GM23338 (cell line): ENCODE results near the gene PTCH2. TPM values are rescaled to one million over a fixed set of nuclear protein-coding genes. Genes with fewer than 3 reads are reported as not detected.

Experiments used
- ATAC-seq: fragments of 200-7000 bp; cut with Tn5 transposase; 3 replicates; pipeline ENCODE4 v1.9.1; 2020
- DNase-seq: peaks from one replicate; pipeline ENCODE4 v3.0.0-alpha.2; 2015; ENCODE audit warnings: low spot score
- H2AFZ ChIP-seq: fragments of 200-600 bp; sonication (generic); 2 replicates; pipeline ENCODE4 v1.8.0; 2016; ENCODE audit warnings: antibody characterized with exemption, mild to moderate bottlenecking, moderate library complexity
- H3F3A ChIP-seq: fragments of 200-600 bp; sonication (generic); replicated peaks from 2 replicates; pipeline ENCODE4 v1.8.0; 2017; ENCODE audit warnings: antibody characterized with exemption, mixed run types, low read depth
- H3K27ac ChIP-seq: fragments of 200-600 bp; sonication (generic); 2 replicates; pipeline ENCODE4 v1.6.1; 2016; ENCODE audit warnings: low read depth
- H3K27me3 ChIP-seq: fragments of 200-600 bp; sonication (generic); 2 replicates; pipeline ENCODE4 v1.8.0; 2016; ENCODE audit warnings: mild to moderate bottlenecking, mixed run types, moderate library complexity; ENCODE audit not compliant: insufficient read depth
- H3K36me3 ChIP-seq: fragments of 200-600 bp; sonication (generic); 2 replicates; pipeline ENCODE4 v1.8.0; 2016; ENCODE audit warnings: mild to moderate bottlenecking; ENCODE audit not compliant: insufficient read depth
- H3K4me1 ChIP-seq: fragments of 200-600 bp; sonication (generic); 2 replicates; pipeline ENCODE4 v1.8.0; 2016; ENCODE audit warnings: mild to moderate bottlenecking, moderate library complexity; ENCODE audit not compliant: insufficient read depth
- H3K4me2 ChIP-seq: fragments of 200-600 bp; sonication (generic); 2 replicates; pipeline ENCODE4 v1.7.1; 2017; ENCODE audit warnings: mixed run types
- H3K4me3 ChIP-seq: fragments of 200-600 bp; sonication (generic); 2 replicates; pipeline ENCODE4 v1.6.1; 2016; ENCODE audit warnings: mixed run types
- H3K79me2 ChIP-seq: fragments of 200-600 bp; sonication (generic); replicated peaks from 2 replicates; pipeline ENCODE4 v1.8.0; 2017; ENCODE audit warnings: mild to moderate bottlenecking; ENCODE audit not compliant: insufficient read depth
- H3K9me2 ChIP-seq: fragments of 200-600 bp; sonication (generic); 2 replicates; pipeline ENCODE4 v1.8.0; 2017; ENCODE audit not compliant: insufficient read depth
- H4K20me1 ChIP-seq: fragments of 200-600 bp; sonication (generic); replicated peaks from 2 replicates; pipeline ENCODE4 v1.8.0; 2017; ENCODE audit warnings: mild to moderate bottlenecking; ENCODE audit not compliant: insufficient read depth
- H3K27ac Mint-ChIP-seq: 2 replicates; pipeline ENCODE4 v1.8.0; 2020; ENCODE audit warnings: inconsistent platforms, mild to moderate bottlenecking, moderate library complexity, mixed read lengths
- H3K27me3 Mint-ChIP-seq: 3 replicates; pipeline ENCODE4 v1.8.0; 2022; ENCODE audit warnings: low read depth, mild to moderate bottlenecking, moderate library complexity, mixed read lengths, inconsistent platforms; ENCODE audit not compliant: insufficient read depth, poor library complexity
- H3K36me3 Mint-ChIP-seq: 3 replicates; pipeline ENCODE4 v1.8.0; 2021; ENCODE audit warnings: low read depth, mild to moderate bottlenecking, inconsistent platforms, moderate library complexity, mixed read lengths
- H3K4me1 Mint-ChIP-seq: 3 replicates; pipeline ENCODE4 v1.8.0; 2020; ENCODE audit warnings: mild to moderate bottlenecking, inconsistent platforms, mixed read lengths
- H3K4me3 Mint-ChIP-seq: 3 replicates; pipeline ENCODE4 v1.8.0; 2021; ENCODE audit warnings: moderate library complexity, mild to moderate bottlenecking, inconsistent platforms, mixed read lengths
- H3K9me3 Mint-ChIP-seq: 3 replicates; pipeline ENCODE4 v1.8.0; 2020; ENCODE audit warnings: moderate library complexity, mild to moderate bottlenecking, inconsistent platforms, mixed read lengths
- CREB1 ChIP-seq: fragments of 250-450 bp; sonication (Bioruptor Pico); IDR thresholded peaks from 2 replicates; pipeline ENCODE4 v1.5.0; 2020; ENCODE audit warnings: low read depth, mild to moderate bottlenecking, moderate library complexity
- CTCF ChIP-seq, 2 experiments: fragments of 200-600 bp in 1 of 2; sonication (generic) in 1 of 2; conservative IDR thresholded peaks; 2 replicates each; pipeline versions ENCODE4 v1.5.1 to v1.6.1; 2016 to 2017; ENCODE audit warnings: antibody characterized with exemption in 2 of 2, low read depth in 2 of 2, mild to moderate bottlenecking in 2 of 2, moderate library complexity in 1 of 2
- EZH2 ChIP-seq: fragments of 200-600 bp; sonication (generic); IDR thresholded peaks from one replicate; pipeline ENCODE4 v1.8.0; 2017; ENCODE audit warnings: antibody characterized with exemption, mild to moderate bottlenecking, low read depth; ENCODE audit not compliant: unreplicated experiment
- EZH2phosphoT487 ChIP-seq: fragments of 200-600 bp; sonication (generic); IDR thresholded peaks from one replicate; pipeline ENCODE4 v1.8.1; 2018; ENCODE audit warnings: antibody characterized with exemption; ENCODE audit not compliant: unreplicated experiment
- JUNB ChIP-seq: IDR thresholded peaks from one replicate; pipeline ENCODE4 v1.6.1; 2016; ENCODE audit warnings: antibody characterized with exemption; ENCODE audit not compliant: unreplicated experiment
- POLR2AphosphoS5 ChIP-seq: IDR thresholded peaks from 2 replicates; pipeline ENCODE4 v1.6.1; 2016; ENCODE audit warnings: antibody characterized with exemption, low read depth
- STAT1 ChIP-seq: IDR thresholded peaks from one replicate; pipeline ENCODE4 v1.6.1; 2016; ENCODE audit warnings: antibody characterized with exemption; ENCODE audit not compliant: unreplicated experiment
- ZNF114 ChIP-seq: fragments of 250-450 bp; sonication (Bioruptor Pico); IDR thresholded peaks from 2 replicates; pipeline ENCODE4 v1.5.0; 2020; ENCODE audit warnings: mild to moderate bottlenecking, moderate library complexity
- ZNF331 ChIP-seq: fragments of 250-450 bp; sonication (Bioruptor Pico); IDR thresholded peaks from 2 replicates; pipeline ENCODE4 v1.5.0; 2020; ENCODE audit warnings: low read depth, mild to moderate bottlenecking, moderate library complexity
- polyA plus RNA-seq: library from polyadenylated mRNA; unstranded; fragments of >200 nt; fragmentation: Nextera tagmentation; extraction: Ambion mirVana; gene quantifications from 2 replicates; pipeline ENCODE4 v1.2.1, GENCODE V29; 2016
- total RNA-seq: library from RNA; depleted of rRNA; stranded (reverse); fragments of >200 nt; shearing (Covaris generic); gene quantifications from 2 replicates; pipeline ENCODE4 v1.2.3, GENCODE V29; 2014

PTCH2 gene
- total and polyA plus RNA-seq, 2 experiments from 2014 or later, result 0.63 to 0.74 TPM

- H3K27ac Mint-ChIP-seq, result no peak overlapping the region; the same call in 1 of the 2 replicates
- H3K4me3 ChIP-seq, result peak overlapping the region; percentile 73
- peak overlapping the region; percentile 92 for H3K4me2 ChIP-seq
Observed at GRCh38 chr1:44786841-44787426, 56.1 kb downstream of the PTCH2 start.

DNA sequence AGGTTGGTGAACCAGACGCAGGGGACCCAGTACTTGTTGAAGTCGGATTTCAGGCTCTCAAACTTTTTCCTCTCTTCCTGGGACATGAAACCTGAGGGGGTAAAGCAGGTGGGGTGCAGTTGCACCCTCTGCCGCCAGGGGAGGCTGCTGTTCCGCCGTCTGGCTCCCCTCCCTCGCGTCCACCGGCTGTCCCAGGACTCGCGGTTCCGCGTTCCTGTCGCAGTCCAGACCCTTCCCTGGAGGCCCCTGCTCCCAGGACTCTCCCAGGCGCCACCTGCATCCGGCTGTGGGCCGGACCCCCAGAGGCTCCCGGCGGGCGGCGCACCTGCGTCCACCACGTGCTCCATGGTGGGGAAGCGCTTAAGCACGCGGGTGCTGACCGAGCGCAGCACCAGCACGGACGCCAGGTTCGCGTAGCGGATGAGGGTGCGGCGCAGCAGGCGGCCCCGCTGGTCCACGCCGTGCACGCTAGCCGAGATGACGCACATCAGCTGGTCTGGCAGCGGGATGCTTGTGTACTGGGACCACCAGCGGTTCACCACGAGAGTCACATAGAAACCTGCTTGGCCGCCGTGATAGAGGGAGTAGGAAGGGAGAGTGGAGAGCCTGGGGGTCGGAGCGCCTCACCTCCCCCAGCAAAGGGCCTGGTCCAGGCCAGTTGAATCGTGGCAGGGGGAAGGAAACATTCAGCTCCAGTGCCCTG lies 56.8 kb downstream of the PTCH2 start:
- peaks cover 28% of the 10 kb centered on the region for H3K27me3 Mint-ChIP-seq
- peak; percentile 51 for ATAC-seq
- H3K27ac Mint-ChIP-seq, result no peak overlapping the region; the same call in 1 of the 2 replicates
- H4K20me1 ChIP-seq, result no peaks in the 10 kb centered on the region
- H3K9me2 ChIP-seq, result no peaks in the 10 kb centered on the region
- peak; percentile 89 for DNase-seq
- TF ChIP-seq EZH2 (no peak), CTCF (conservative IDR thresholded peaks at IDR 0.05; ENCODE audit: low read depth in 2 of 2) (peak; percentile 81 to 92), POLR2AphosphoS5 (peak; percentile 69)
- no peaks in the 10 kb centered on the region; the same call in 2 of the 3 replicates for H3K9me3 Mint-ChIP-seq
- H3K4me3 ChIP-seq, result peak overlapping the region; percentile 73
- no peaks in the 10 kb centered on the region for H3K36me3 ChIP-seq
- H3F3A ChIP-seq, result peaks cover 34% of the 10 kb centered on the region
- H3K27me3 ChIP-seq, result 0 out of 2 replicates have a peak, but pooled peaks cover 10% of the 10 kb centered on the region
- H2AFZ ChIP-seq, result peak overlapping the region; percentile 99
- peak overlapping the region; percentile 74 for H3K4me3 Mint-ChIP-seq
- peaks cover 33% of the 10 kb centered on the region for H3K4me1 Mint-ChIP-seq
- H3K79me2 ChIP-seq, result no peaks in the 10 kb centered on the region
- H3K4me1 ChIP-seq, result peaks cover 22% of the 10 kb centered on the region
- peaks cover 8% of the 10 kb centered on the region for H3K36me3 Mint-ChIP-seq
- H3K27ac ChIP-seq, result no peak overlapping the region
- H3K4me2 ChIP-seq, result peak overlapping the region; percentile 92

More at GRCh38 chr1:44786841-44787426, 56.1 kb downstream of the PTCH2 start:
- Mint-ChIP-seq H3K9me3 (no peaks in the 10 kb centered on the region; the same call in 2 of the 3 replicates), H3K27me3 (peaks cover 28% of the 10 kb centered on the region), H3K4me3 (peak overlapping the region; percentile 74), H3K4me1 (peaks cover 33% of the 10 kb centered on the region), H3K36me3 (peaks cover 2% of the 10 kb centered on the region; the same call in 2 of the 3 replicates)
- no peak overlapping the region for H3K27ac ChIP-seq
- peaks cover 29% of the 10 kb centered on the region for H3F3A ChIP-seq
- no peaks in the 10 kb centered on the region for H3K36me3 ChIP-seq
- H2AFZ ChIP-seq, result peak overlapping the region; percentile 99
- peaks cover 22% of the 10 kb centered on the region for H3K4me1 ChIP-seq
- H3K9me2 ChIP-seq, result no peaks in the 10 kb centered on the region
- TF ChIP-seq STAT1, result no peak
- no peak for TF ChIP-seq ZNF331 (CRISPR knock-in tag)
- TF ChIP-seq CREB1 (CRISPR knock-in tag), result no peak
- TF ChIP-seq JUNB, result no peak
- no peak for TF ChIP-seq ZNF114 (CRISPR knock-in tag)
- TF ChIP-seq EZH2phosphoT487, result no peak
- no peak for TF ChIP-seq EZH2
- no peaks in the 10 kb centered on the region for H3K79me2 ChIP-seq
- H4K20me1 ChIP-seq, result no peaks in the 10 kb centered on the region
- 0 out of 2 replicates have a peak, but pooled peaks cover 10% of the 10 kb centered on the region for H3K27me3 ChIP-seq
- DNase-seq, result no peak
- ATAC-seq, result no peak
